ENCODE data around the gene VWF. TPM values are rescaled to one million over a fixed set of nuclear protein-coding genes. Genes with fewer than 3 reads are reported as not detected.

The VWF gene
- polyA plus RNA-seq, 1 donor (not counting 4 experiments of a cell fraction or from before 2014, with no cell fraction given), result 0.01 TPM

DNA sequence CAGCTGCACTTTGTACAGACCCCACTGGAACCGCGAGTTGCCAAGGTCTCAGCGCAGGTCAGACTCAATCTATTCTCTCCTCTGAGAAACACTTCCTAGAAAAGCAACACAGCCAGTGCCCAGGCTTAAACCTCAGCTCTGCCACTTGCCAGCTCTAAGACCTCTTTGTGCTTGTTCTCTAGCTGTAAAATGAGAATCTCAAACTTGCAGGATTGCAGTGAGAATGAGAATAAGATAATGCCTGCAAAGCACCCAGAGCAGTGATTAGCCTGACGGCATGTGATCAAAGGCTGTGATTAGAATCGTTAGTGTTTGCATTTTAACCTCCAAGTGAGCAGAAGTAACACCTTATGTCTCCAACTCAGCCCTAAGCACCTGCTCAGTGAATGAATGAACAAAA is 200.7 kb downstream of the VWF start:
- no peaks in the 10 kb centered on the region for H4K20me1 ChIP-seq (ENCODE audit: control insufficient read depth, extremely low read depth, insufficient read depth, low read length)
- H2AFZ ChIP-seq (ENCODE audit: control insufficient read depth, low read length), result no peak overlapping the region
- no peaks in the 10 kb centered on the region for H3K9me1 ChIP-seq (ENCODE audit: control insufficient read depth, extremely low read depth, insufficient read depth, low read length)
- no peaks in the 10 kb centered on the region for H3K79me2 ChIP-seq (ENCODE audit: control insufficient read depth, insufficient read depth, low read length)
- no peak overlapping the region for H3K9ac ChIP-seq (ENCODE audit: control insufficient read depth, extremely low read depth, insufficient read depth, low read length)
- no peak overlapping the region for H3K4me2 ChIP-seq (ENCODE audit: control insufficient read depth, extremely low read depth, insufficient read depth, low read depth, low read length)
- DNase-seq (ENCODE audit: low read depth, low spot score) (no peak), FAIRE-seq (no peak)
- H3K36me3 ChIP-seq (ENCODE audit: control insufficient read depth in 2 of 2, extremely low read depth in 1 of 2, insufficient read depth in 2 of 2, low read length in 2 of 2), result no peaks in the 10 kb centered on the region
- dilution Hi-C loops (cut with MboI; ENCODE audit: extremely low pct_ligation_motif_present, low sequenced_read_pairs), result no loop called here
- no peak overlapping the region for H3K27ac ChIP-seq (ENCODE audit: control insufficient read depth, insufficient read depth, low read length)
- peaks cover 3% of the 10 kb centered on the region for H3K9me3 ChIP-seq (ENCODE audit: control insufficient read depth, low read depth, low read length)
- no peaks in the 10 kb centered on the region for H3K4me1 ChIP-seq (ENCODE audit: control insufficient read depth, extremely low read depth, insufficient read depth, low read length)
- H3K27me3 ChIP-seq (ENCODE audit: control insufficient read depth, extremely low read depth, insufficient read depth, low read length), result no peaks in the 10 kb centered on the region
- no peak for TF ChIP-seq EZH2 (IDR thresholded peaks at IDR 0.05; ENCODE audit: low read length)
- TF ChIP-seq, protein P1, sequence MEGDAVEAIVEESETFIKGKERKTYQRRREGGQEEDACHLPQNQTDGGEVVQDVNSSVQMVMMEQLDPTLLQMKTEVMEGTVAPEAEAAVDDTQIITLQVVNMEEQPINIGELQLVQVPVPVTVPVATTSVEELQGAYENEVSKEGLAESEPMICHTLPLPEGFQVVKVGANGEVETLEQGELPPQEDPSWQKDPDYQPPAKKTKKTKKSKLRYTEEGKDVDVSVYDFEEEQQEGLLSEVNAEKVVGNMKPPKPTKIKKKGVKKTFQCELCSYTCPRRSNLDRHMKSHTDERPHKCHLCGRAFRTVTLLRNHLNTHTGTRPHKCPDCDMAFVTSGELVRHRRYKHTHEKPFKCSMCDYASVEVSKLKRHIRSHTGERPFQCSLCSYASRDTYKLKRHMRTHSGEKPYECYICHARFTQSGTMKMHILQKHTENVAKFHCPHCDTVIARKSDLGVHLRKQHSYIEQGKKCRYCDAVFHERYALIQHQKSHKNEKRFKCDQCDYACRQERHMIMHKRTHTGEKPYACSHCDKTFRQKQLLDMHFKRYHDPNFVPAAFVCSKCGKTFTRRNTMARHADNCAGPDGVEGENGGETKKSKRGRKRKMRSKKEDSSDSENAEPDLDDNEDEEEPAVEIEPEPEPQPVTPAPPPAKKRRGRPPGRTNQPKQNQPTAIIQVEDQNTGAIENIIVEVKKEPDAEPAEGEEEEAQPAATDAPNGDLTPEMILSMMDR (optimal IDR thresholded peaks at IDR 0.05 in 1 of 3, IDR thresholded peaks at IDR 0.05 in 1 of 3, conservative IDR thresholded peaks at IDR 0.05 in 1 of 3; ENCODE audit: extremely low read depth in 1 of 3, insufficient read depth in 2 of 3, low read length in 3 of 3), result no peak
- H3K4me3 ChIP-seq (ENCODE audit: control insufficient read depth in 2 of 3, extremely low read depth in 1 of 3, insufficient read depth in 2 of 3, low read depth in 1 of 3, low read length in 3 of 3), result no peak overlapping the region

DNA sequence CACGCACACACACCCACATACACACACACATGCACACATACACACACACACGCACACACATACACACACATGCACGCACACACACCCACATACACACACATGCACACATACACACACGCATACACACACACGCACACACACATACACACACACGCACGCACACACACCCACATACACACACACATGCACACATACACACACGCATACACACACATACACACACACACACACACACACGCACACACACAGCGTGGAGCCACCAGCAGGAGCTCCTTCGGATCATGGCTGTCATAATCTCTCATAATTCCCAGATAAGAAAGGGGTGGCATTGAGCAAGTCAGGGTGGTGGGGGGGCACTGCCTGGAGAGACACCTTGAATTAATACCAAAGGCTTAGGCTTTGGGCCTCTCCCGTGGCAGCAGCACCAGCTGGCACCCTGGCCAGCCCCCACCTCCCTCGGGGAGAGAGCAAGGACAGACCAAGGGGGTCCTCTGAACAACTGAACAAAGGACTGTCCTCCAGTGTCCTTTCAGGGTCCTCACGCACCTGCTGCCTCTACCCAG is 201.3 kb downstream of the VWF start:
- peaks cover 3% of the 10 kb centered on the region for H3K9me3 ChIP-seq (ENCODE audit: control insufficient read depth, low read depth, low read length)
- DNase-seq (ENCODE audit: low read depth, low spot score), result no peak
- no peak for TF ChIP-seq EZH2 (IDR thresholded peaks at IDR 0.05; ENCODE audit: low read length)
- TF ChIP-seq, protein P1 (optimal IDR thresholded peaks at IDR 0.05 in 1 of 3, IDR thresholded peaks at IDR 0.05 in 1 of 3, conservative IDR thresholded peaks at IDR 0.05 in 1 of 3; ENCODE audit: extremely low read depth in 1 of 3, insufficient read depth in 2 of 3, low read length in 3 of 3), result no peak
- H2AFZ ChIP-seq (ENCODE audit: control insufficient read depth, low read length), result no peak overlapping the region
- no peak overlapping the region for H3K4me2 ChIP-seq (ENCODE audit: control insufficient read depth, extremely low read depth, insufficient read depth, low read depth, low read length)
- no peaks in the 10 kb centered on the region for H3K36me3 ChIP-seq (ENCODE audit: control insufficient read depth in 2 of 2, extremely low read depth in 1 of 2, insufficient read depth in 2 of 2, low read length in 2 of 2)
- no peaks in the 10 kb centered on the region for H4K20me1 ChIP-seq (ENCODE audit: control insufficient read depth, extremely low read depth, insufficient read depth, low read length)
- no peaks in the 10 kb centered on the region for H3K4me1 ChIP-seq (ENCODE audit: control insufficient read depth, extremely low read depth, insufficient read depth, low read length)
- no peak overlapping the region for H3K27ac ChIP-seq (ENCODE audit: control insufficient read depth, insufficient read depth, low read length)
- H3K9me1 ChIP-seq (ENCODE audit: control insufficient read depth, extremely low read depth, insufficient read depth, low read length), result no peaks in the 10 kb centered on the region
- no peak overlapping the region for H3K9ac ChIP-seq (ENCODE audit: control insufficient read depth, extremely low read depth, insufficient read depth, low read length)
- FAIRE-seq, result no peak
- no peak overlapping the region for H3K4me3 ChIP-seq (ENCODE audit: control insufficient read depth in 2 of 3, extremely low read depth in 1 of 3, insufficient read depth in 2 of 3, low read depth in 1 of 3, low read length in 3 of 3)
- H3K27me3 ChIP-seq (ENCODE audit: control insufficient read depth, extremely low read depth, insufficient read depth, low read length), result no peaks in the 10 kb centered on the region
- dilution Hi-C loops (cut with MboI; ENCODE audit: extremely low pct_ligation_motif_present, low sequenced_read_pairs), result no loop called here
- no peaks in the 10 kb centered on the region for H3K79me2 ChIP-seq (ENCODE audit: control insufficient read depth, insufficient read depth, low read length)
